Esophagus mucosa (tissue), 1 donor: ENCODE data around the gene IFT20. TPM values are rescaled to one million over a fixed set of nuclear protein-coding genes. Genes with fewer than 3 reads are reported as not detected.
"Not testable (repeated sequence)": the region's sequence is repeated elsewhere in the genome, so short reads cannot be mapped to it uniquely, and the experiment has no call there.

ENCODE experiments used
- ATAC-seq: fragments of 200-7000 bp; cut with Tn5 transposase; one replicate; pipeline ENCODE4 v1.9.1; 2020
- total RNA-seq: library from RNA; stranded (reverse); gene quantifications from one replicate; pipeline ENCODE4 v1.2.4, GENCODE V29; 2023
- donor health status: DM: yes; HTN: yes; CAD: no.

The IFT20 gene
- total RNA-seq, 1 donor from 2014 or later: 14.0 TPM

GRCh38 chr17:28363776-28364650, 28.7 kb upstream of the IFT20 start:
- ATAC-seq: no peak

GRCh38 chr17:28363186-28363585, 27.9 kb upstream of the IFT20 start:
- no peak for ATAC-seq

GRCh38 chr17:28357901-28358197, 22.6 kb upstream of the IFT20 start:
- no peak for ATAC-seq

GRCh38 chr17:28357061-28357900, 22.0 kb upstream of the IFT20 start, which contains the start of gene POLDIP2:
POLDIP2 (minus strand) TSS chr17:28357527; CDS start chr17:28357448, 79 bp downstream.
- peak; percentile 99 for ATAC-seq

- no peak for ATAC-seq
These were observed 15.0 kb upstream of the IFT20 start for GRCh38 chr17:28350271-28350670.

- no peak for ATAC-seq
These were observed 13.7 kb upstream of the IFT20 start for GRCh38 chr17:28348979-28349378.

- peak; percentile 56 for ATAC-seq
These were observed 12.1 kb upstream of the IFT20 start for GRCh38 chr17:28347261-28347891.

- ATAC-seq: no peak
These were observed 11.5 kb upstream of the IFT20 start for GRCh38 chr17:28346746-28347246.

- ATAC-seq: no peak
These were observed 10.9 kb upstream of the IFT20 start for GRCh38 chr17:28346199-28346580.

GRCh38 chr17:28345419-28346198, 10.3 kb upstream of the IFT20 start:
- no peak for ATAC-seq

- no peak for ATAC-seq
These were observed 9.2 kb upstream of the IFT20 start for GRCh38 chr17:28344435-28344901.

GRCh38 chr17:28344011-28344410, 8.7 kb upstream of the IFT20 start:
- peak; percentile 2 for ATAC-seq

GRCh38 chr17:28343491-28343932, 8.2 kb upstream of the IFT20 start:
- peak; percentile 67 for ATAC-seq

GRCh38 chr17:28342313-28342712, 7.0 kb upstream of the IFT20 start:
- no peak for ATAC-seq

GRCh38 chr17:28341516-28341915, 6.2 kb upstream of the IFT20 start:
- no peak for ATAC-seq

- ATAC-seq: no peak
These were observed 5.1 kb upstream of the IFT20 start for GRCh38 chr17:28340374-28340773.

GRCh38 chr17:28339431-28339830, 4.2 kb upstream of the IFT20 start:
- no peak for ATAC-seq

- not testable (repeated sequence) for ATAC-seq
These were observed 3.5 kb upstream of the IFT20 start for GRCh38 chr17:28338769-28339212.

GRCh38 chr17:28338056-28338768, 2.9 kb upstream of the IFT20 start:
- no peak for ATAC-seq

- peak; percentile 59 for ATAC-seq
These were observed 943 bp upstream of the IFT20 start for GRCh38 chr17:28335959-28336871.
